ENCODE data around the gene RABAC1. TPM values are rescaled to one million over a fixed set of nuclear protein-coding genes. Genes with fewer than 3 reads are reported as not detected.
A peak's percentile ranks its signal among the peaks of the same experiment; 100 is the strongest.

RABAC1 gene
- total and polyA plus RNA-seq, 2 of the 8 experiments (the other 6 are each of a cell fraction or from before 2014, with no cell fraction given) = 124 to 439 TPM

DNA sequence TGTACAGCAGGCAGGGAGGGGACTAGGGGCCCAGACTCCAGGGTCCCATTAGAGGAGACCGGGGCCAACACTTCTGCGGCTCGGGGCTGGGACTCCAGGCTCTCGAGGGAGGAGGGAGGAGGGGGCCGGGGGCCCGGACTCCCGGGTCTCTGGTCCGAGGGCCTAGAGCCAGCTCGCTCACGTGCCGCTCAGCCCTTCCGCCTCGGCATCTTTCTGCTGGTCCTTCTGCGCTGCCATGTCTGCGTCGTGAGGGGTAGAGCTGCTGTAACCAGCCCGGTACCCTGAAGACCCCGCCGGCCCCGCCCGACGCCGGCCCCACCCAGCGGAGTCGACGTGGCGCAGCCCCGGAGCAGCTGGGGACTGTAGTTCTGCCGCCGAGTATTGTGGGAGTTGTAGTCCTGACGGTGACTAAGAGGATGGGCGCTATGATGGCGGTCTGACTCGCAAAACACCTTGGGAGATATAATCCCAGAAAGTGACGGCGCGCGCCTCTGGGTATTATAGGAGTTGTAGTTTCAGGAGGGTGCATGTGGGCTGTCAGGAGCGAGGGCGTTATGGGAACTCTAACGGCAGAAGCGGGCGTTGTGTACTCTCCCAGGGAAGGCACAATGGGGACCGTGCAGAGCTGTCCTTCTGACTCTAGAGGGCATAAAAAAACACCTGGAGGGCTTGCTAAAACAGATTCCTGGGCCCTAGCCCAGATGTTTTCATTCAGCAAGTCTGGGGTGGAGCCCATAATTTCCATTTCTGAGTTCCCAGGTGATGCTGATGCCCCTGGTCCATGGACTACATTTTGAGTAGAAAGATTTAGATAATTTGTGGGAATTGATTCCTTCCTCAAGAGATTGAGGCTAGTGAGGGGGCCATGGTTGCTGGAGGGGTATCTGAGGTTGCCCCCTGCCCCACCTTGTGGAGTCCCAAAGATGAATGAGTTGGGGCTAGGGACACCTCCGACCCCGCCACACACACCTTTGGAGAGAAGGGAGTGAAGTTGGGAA is at the start of gene RABAC1 (continued):
- TF ChIP-seq, protein P1, sequence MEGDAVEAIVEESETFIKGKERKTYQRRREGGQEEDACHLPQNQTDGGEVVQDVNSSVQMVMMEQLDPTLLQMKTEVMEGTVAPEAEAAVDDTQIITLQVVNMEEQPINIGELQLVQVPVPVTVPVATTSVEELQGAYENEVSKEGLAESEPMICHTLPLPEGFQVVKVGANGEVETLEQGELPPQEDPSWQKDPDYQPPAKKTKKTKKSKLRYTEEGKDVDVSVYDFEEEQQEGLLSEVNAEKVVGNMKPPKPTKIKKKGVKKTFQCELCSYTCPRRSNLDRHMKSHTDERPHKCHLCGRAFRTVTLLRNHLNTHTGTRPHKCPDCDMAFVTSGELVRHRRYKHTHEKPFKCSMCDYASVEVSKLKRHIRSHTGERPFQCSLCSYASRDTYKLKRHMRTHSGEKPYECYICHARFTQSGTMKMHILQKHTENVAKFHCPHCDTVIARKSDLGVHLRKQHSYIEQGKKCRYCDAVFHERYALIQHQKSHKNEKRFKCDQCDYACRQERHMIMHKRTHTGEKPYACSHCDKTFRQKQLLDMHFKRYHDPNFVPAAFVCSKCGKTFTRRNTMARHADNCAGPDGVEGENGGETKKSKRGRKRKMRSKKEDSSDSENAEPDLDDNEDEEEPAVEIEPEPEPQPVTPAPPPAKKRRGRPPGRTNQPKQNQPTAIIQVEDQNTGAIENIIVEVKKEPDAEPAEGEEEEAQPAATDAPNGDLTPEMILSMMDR (IDR thresholded peaks at IDR 0.05; ENCODE audit: control extremely low read depth in 1 of 3, insufficient read depth in 1 of 3, low read depth in 1 of 3, low read length in 3 of 3) = peak in 2 of 3 experiments; percentile 25 to 36; a peak in 3 of 4 replicates
- TF ChIP-seq CBX8 (IDR thresholded peaks at IDR 0.05; ENCODE audit: borderline replicate concordance, low read depth, low read length) (no peak), RXRA (IDR thresholded peaks at IDR 0.05; ENCODE audit: insufficient read depth, low read depth, low read length) (no peak), ASH2L (IDR thresholded peaks at IDR 0.05; ENCODE audit: low read length) (no peak), TCF12 (IDR thresholded peaks at IDR 0.05; ENCODE audit: low read depth, low read length) (peak; percentile 67; the same call in 1 of the 2 replicates), JUND (IDR thresholded peaks at IDR 0.05; ENCODE audit: low read length) (0 out of 2 replicates have a peak, but pooled peaks have one; percentile 11), JUN (IDR thresholded peaks at IDR 0.05; ENCODE audit: low read depth, low read length) (no peak), FOSL1 (IDR thresholded peaks at IDR 0.05; ENCODE audit: insufficient read depth, low read depth, low read length) (no peak), KDM1A (IDR thresholded peaks at IDR 0.05; ENCODE audit: borderline replicate concordance, low read length) (no peak), SIN3A (conservative IDR thresholded peaks at IDR 0.05 in 1 of 2, IDR thresholded peaks at IDR 0.05 in 1 of 2; ENCODE audit: low read depth in 1 of 2, low read length in 2 of 2) (peak in 1 of 2 experiments; percentile 87; a peak in 2 of 4 replicates), TAF1 (IDR thresholded peaks at IDR 0.05; ENCODE audit: low read depth, low read length) (no peak), KDM5A (IDR thresholded peaks at IDR 0.05; ENCODE audit: low read length) (0 out of 2 replicates have a peak, but pooled peaks have one; percentile 1), BACH1 (IDR thresholded peaks at IDR 0.05; ENCODE audit: low read length) (no peak), PHF8 (conservative IDR thresholded peaks at IDR 0.05; ENCODE audit: low read depth, low read length) (0 out of 2 replicates have a peak, but pooled peaks have one; percentile 53), HDAC2 (IDR thresholded peaks at IDR 0.05; ENCODE audit: borderline replicate concordance in 1 of 2, low read depth in 2 of 2, low read length in 2 of 2) (no peak), EGR1 (IDR thresholded peaks at IDR 0.05; ENCODE audit: borderline replicate concordance, low read depth, low read length) (no peak), TAF7 (optimal IDR thresholded peaks at IDR 0.05; ENCODE audit: borderline replicate concordance, low read depth, low read length) (no peak), SP2 (IDR thresholded peaks at IDR 0.05; ENCODE audit: low read length) (no peak)
- TF ChIP-seq, protein P2, sequence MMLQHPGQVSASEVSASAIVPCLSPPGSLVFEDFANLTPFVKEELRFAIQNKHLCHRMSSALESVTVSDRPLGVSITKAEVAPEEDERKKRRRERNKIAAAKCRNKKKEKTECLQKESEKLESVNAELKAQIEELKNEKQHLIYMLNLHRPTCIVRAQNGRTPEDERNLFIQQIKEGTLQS (IDR thresholded peaks at IDR 0.05; ENCODE audit: insufficient read depth, low read depth, low read length) = 0 out of 2 replicates have a peak, but pooled peaks have one; percentile 6

All from H1 (cell line).